GM12873 (cell line): Measurements from ENCODE around the gene XKR7.

Experiments
- CTCF ChIP-seq: IDR thresholded peaks from 2 replicates; pipeline ENCODE4 v1.5.1; 2012; ENCODE audit warnings: low read depth, mild to moderate bottlenecking, moderate library complexity, low read length, control low read depth; ENCODE audit not compliant: insufficient read depth; ENCODE audit errors: missing control alignments

XKR7 gene

GRCh38 chr20:32052778-32053362, 84.9 kb downstream of the XKR7 start:
- no peak for TF ChIP-seq CTCF
